Midbrain (tissue), 1 donor: ENCODE measurements around the gene PSMC5.
"Not testable (repeated sequence)": the region's sequence is repeated elsewhere in the genome, so short reads cannot be mapped to it uniquely, and the experiment has no call there.

Source experiments
- DNase-seq: peaks from one replicate; lab custom pipeline; 2025; lab: John Stamatoyannopoulos, UW

PSMC5 gene

GRCh38 chr17:63827002-63827800, at the start of gene PSMC5, which contains the start of gene FTSJ3:
Gene PSMC5, plus strand, starts transcription at chr17:63827431. Its CDS starts 60 bp downstream, at chr17:63827491.
Gene FTSJ3, minus strand, starts transcription at chr17:63827663. Its CDS starts 761 bp downstream, at chr17:63826902.
- DNase-seq: peak; percentile 97

GRCh38 chr17:63780507-63780906, 46.7 kb upstream of the PSMC5 start:
- no peak for DNase-seq

GRCh38 chr17:63780928-63781327, 46.3 kb upstream of the PSMC5 start:
- DNase-seq: no peak

GRCh38 chr17:63783522-63783921, 43.7 kb upstream of the PSMC5 start:
- no peak for DNase-seq

GRCh38 chr17:63785556-63785955, 41.7 kb upstream of the PSMC5 start:
- no peak for DNase-seq

GRCh38 chr17:63786117-63786516, 41.1 kb upstream of the PSMC5 start:
- DNase-seq: no peak

GRCh38 chr17:63786971-63787711, 40.1 kb upstream of the PSMC5 start:
- no peak for DNase-seq

- DNase-seq: no peak
Observed at GRCh38 chr17:63790057-63790456, 37.2 kb upstream of the PSMC5 start.

- DNase-seq: no peak
Observed at GRCh38 chr17:63792055-63792729, 35.0 kb upstream of the PSMC5 start.

GRCh38 chr17:63796375-63796774, 30.9 kb upstream of the PSMC5 start:
- DNase-seq: not testable (repeated sequence)

GRCh38 chr17:63798572-63799106, 28.6 kb upstream of the PSMC5 start:
- no peak for DNase-seq

- DNase-seq: no peak
Observed at GRCh38 chr17:63800783-63801182, 26.4 kb upstream of the PSMC5 start.

GRCh38 chr17:63804328-63804727, 22.9 kb upstream of the PSMC5 start:
- no peak for DNase-seq

GRCh38 chr17:63805591-63805990, 21.6 kb upstream of the PSMC5 start:
- no peak for DNase-seq

GRCh38 chr17:63809970-63810369, 17.3 kb upstream of the PSMC5 start:
- no peak for DNase-seq

- DNase-seq: no peak
Observed at GRCh38 chr17:63816123-63816522, 11.1 kb upstream of the PSMC5 start.

- DNase-seq: no peak
Observed at GRCh38 chr17:63816669-63817068, 10.6 kb upstream of the PSMC5 start.

GRCh38 chr17:63817736-63818385, 9.4 kb upstream of the PSMC5 start:
- no peak for DNase-seq

GRCh38 chr17:63819131-63819530, 8.1 kb upstream of the PSMC5 start:
- DNase-seq: no peak

GRCh38 chr17:63819585-63820537, 7.4 kb upstream of the PSMC5 start:
- DNase-seq: no peak
